ENCODE measurements around the gene SYNPO2. TPM values are rescaled to one million over a fixed set of nuclear protein-coding genes. Genes with fewer than 3 reads are reported as not detected.

SYNPO2 gene
- total and polyA plus RNA-seq, 2 of the 8 experiments (the other 6 are each of a cell fraction or from before 2014, with no cell fraction given): 0.50 to 4.2 TPM

- H4K20me1 ChIP-seq (replicated peaks in 1 of 2; ENCODE audit: control insufficient read depth in 1 of 2, insufficient read depth in 2 of 2, low read length in 2 of 2): no peaks in the 10 kb centered on the region
- no peaks in the 10 kb centered on the region for H3K79me1 ChIP-seq (ENCODE audit: low read depth, low read length)
- H2BK15ac ChIP-seq (ENCODE audit: low read length): no peak overlapping the region
- no peak overlapping the region for H2BK12ac ChIP-seq (ENCODE audit: low read depth, low read length)
- H3K18ac ChIP-seq (ENCODE audit: extremely low read depth, low read length): no peak overlapping the region
- H3K23ac ChIP-seq (ENCODE audit: insufficient read length): no peak overlapping the region
- DNase-seq (ENCODE audit: low read depth in 1 of 2, low spot score in 2 of 2) (no peak), FAIRE-seq (no peak)
- H2BK5ac ChIP-seq (ENCODE audit: low read depth, low read length): no peak overlapping the region
- ChIA-PET POLR2A (ENCODE audit: partially characterized antibody) (no interaction called here), CTCF (ENCODE audit: partially characterized antibody) (interaction anchor here (1.0 kb wide), 1 partner anchor 22 kb away, joined by 3 read pairs; no protein-coding TSS in a partner anchor)
- H3K9ac ChIP-seq (replicated peaks in 1 of 4; ENCODE audit: extremely low read depth in 1 of 4, low read depth in 3 of 4, low read length in 3 of 4): no peak overlapping the region
- no peaks in the 10 kb centered on the region for H3K23me2 ChIP-seq (ENCODE audit: low read depth, low read length)
- no peak overlapping the region for H4K8ac ChIP-seq (ENCODE audit: extremely low read depth, insufficient read depth, low read length)
- no peak overlapping the region for H2AK5ac ChIP-seq (ENCODE audit: low read depth, low read length)
- H4K91ac ChIP-seq (replicated peaks; ENCODE audit: insufficient read length, low read length): no peak overlapping the region
- H4K5ac ChIP-seq (ENCODE audit: insufficient read length, low read depth, low read length): no peak overlapping the region
- H2AFZ ChIP-seq (ENCODE audit: low read length): no peak overlapping the region
- no peak overlapping the region for H3K4ac ChIP-seq (replicated peaks; ENCODE audit: insufficient read length, low read depth, low read length)
- H3K4me1 ChIP-seq (replicated peaks in 1 of 4; ENCODE audit: control insufficient read depth in 3 of 4, insufficient read depth in 4 of 4, low read length in 3 of 4): peaks cover 0 to 5% (median 4%) of the 10 kb centered on the region in 4 experiments; a peak in 5 of 7 replicates
- H3K36me3 ChIP-seq (ENCODE audit: control insufficient read depth in 2 of 4, insufficient read depth in 4 of 4, low read length in 3 of 4): no peaks in the 10 kb centered on the region
- H3K79me2 ChIP-seq (ENCODE audit: control insufficient read depth in 1 of 2, insufficient read depth in 2 of 2, low read length in 2 of 2): no peaks in the 10 kb centered on the region
- H3K14ac ChIP-seq (ENCODE audit: insufficient read length): no peak overlapping the region
- H3K4me2 ChIP-seq (ENCODE audit: insufficient read depth in 1 of 2, low read depth in 2 of 2, low read length in 2 of 2): no peak overlapping the region
- no peak overlapping the region for H2BK120ac ChIP-seq (replicated peaks; ENCODE audit: low read depth, low read length)
- no peaks in the 10 kb centered on the region for H3K27me3 ChIP-seq (replicated peaks in 1 of 4; ENCODE audit: control insufficient read depth in 3 of 4, extremely low read depth in 1 of 4, insufficient read depth in 3 of 4, low read length in 3 of 4)
- H3K9me3 ChIP-seq (ENCODE audit: insufficient read depth in 2 of 2, low read depth in 1 of 2, low read length in 1 of 2): no peaks in the 10 kb centered on the region; a peak in 1 of 4 replicates
- 86% methylated on average over 1 of the region's 1 CpG; no CpG with 5 or more reads in 1 of the 2 experiments for WGBS, 2 experiments (ENCODE audit: extremely low coverage in 1 of 2, insufficient coverage in 1 of 2, insufficient read length in 1 of 2, insufficient replicate concordance in 2 of 2, low coverage in 1 of 2, low lambda C conversion rate in 2 of 2, missing lambda C conversion rate in 1 of 2)
- H2BK20ac ChIP-seq (ENCODE audit: low read length): no peak overlapping the region; the same call in none of the 2 replicates
- H3K4me3 ChIP-seq (ENCODE audit: extremely low read depth in 1 of 4, insufficient read depth in 2 of 4, low read depth in 3 of 4, low read length in 4 of 4): no peak overlapping the region
- no peak overlapping the region for H3K27ac ChIP-seq (ENCODE audit: low read depth, low read length)
- H3K56ac ChIP-seq (replicated peaks; ENCODE audit: insufficient read length, low read depth, low read length): no peak overlapping the region
- no peak for TF ChIP-seq CHD1 (IDR thresholded peaks at IDR 0.05; ENCODE audit: low read depth, low read length)
- TF ChIP-seq SP1 (IDR thresholded peaks at IDR 0.05; ENCODE audit: low read depth, low read length): no peak
- no peak for TF ChIP-seq KDM5A (IDR thresholded peaks at IDR 0.05; ENCODE audit: low read length)
- TF ChIP-seq HDAC2 (IDR thresholded peaks at IDR 0.05; ENCODE audit: borderline replicate concordance in 1 of 2, low read depth in 2 of 2, low read length in 2 of 2): no peak
- no peak for TF ChIP-seq SIRT6 (IDR thresholded peaks at IDR 0.05; ENCODE audit: low read length)
These were observed 52.5 kb downstream of the SYNPO2 start for GRCh38 chr4:118941149-118941548.

All from H1 (cell line).